ENCODE measurements around the gene CDH22. TPM values are rescaled to one million over a fixed set of nuclear protein-coding genes. Genes with fewer than 3 reads are reported as not detected.

CDH22 gene
- total RNA-seq, 3 donors from 2014 or later (not counting 1 experiment from before 2014, with no cell fraction given), result not detected

- peaks cover 16% of the 10 kb centered on the region for H3K4me1 ChIP-seq (ENCODE audit: control insufficient read depth, insufficient read depth, low read length)
- intact Hi-C loops (cut with micrococcal nuclease), result no loop called here
- H3K27me3 Mint-ChIP-seq (ENCODE audit: low read depth in 2 of 2), result peaks cover 38 to 39% of the 10 kb centered on the region in 2 donors
- no peak overlapping the region for H3K27ac Mint-ChIP-seq
- H3K4me3 Mint-ChIP-seq, result no peak overlapping the region
- H3K27me3 ChIP-seq (ENCODE audit: control insufficient read depth, insufficient read depth, low read length), result peaks cover 7% of the 10 kb centered on the region
- H3K4me3 ChIP-seq (ENCODE audit: low read length), result no peak overlapping the region
- H3K9me3 ChIP-seq (ENCODE audit: control insufficient read depth, insufficient read depth, low read length), result no peaks in the 10 kb centered on the region
- no peak for DNase-seq
- H3K9me3 Mint-ChIP-seq, result no peaks in the 10 kb centered on the region
- TF ChIP-seq CTCF (IDR thresholded peaks at IDR 0.05), result no peak
- no peaks in the 10 kb centered on the region for H3K36me3 Mint-ChIP-seq
- 77% methylated on average over 9 of the region's 9 CpGs for WGBS (ENCODE audit: insufficient coverage)
- no peak for ATAC-seq
- peaks cover 5 to 8% of the 10 kb centered on the region in 2 donors for H3K4me1 Mint-ChIP-seq
- no peaks in the 10 kb centered on the region for H3K36me3 ChIP-seq (ENCODE audit: control insufficient read depth, insufficient read depth, low read length)
- H3K27ac ChIP-seq (ENCODE audit: low read length), result no peak overlapping the region
Measured at GRCh38 chr20:46243707-46244628, 64.3 kb downstream of the CDH22 start.

GRCh38 chr20:46242390-46242789, 65.9 kb downstream of the CDH22 start:
- intact Hi-C loops (cut with micrococcal nuclease), result no loop called here
- Mint-ChIP-seq H3K9me3 (no peaks in the 10 kb centered on the region), H3K27ac (no peak overlapping the region), H3K4me1 (peaks cover 5 to 8% of the 10 kb centered on the region in 2 donors), H3K4me3 (no peak overlapping the region), H3K27me3 (ENCODE audit: low read depth in 2 of 2) (peaks cover 22 to 34% of the 10 kb centered on the region in 2 donors), H3K36me3 (no peaks in the 10 kb centered on the region)
- H3K27me3 ChIP-seq (ENCODE audit: control insufficient read depth, insufficient read depth, low read length), result peaks cover 7% of the 10 kb centered on the region
- no peak overlapping the region for H3K27ac ChIP-seq (ENCODE audit: low read length)
- WGBS (ENCODE audit: insufficient coverage), result 65% methylated on average over 1 of the region's 2 CpGs
- no peaks in the 10 kb centered on the region for H3K9me3 ChIP-seq (ENCODE audit: control insufficient read depth, insufficient read depth, low read length)
- no peak overlapping the region for H3K4me3 ChIP-seq (ENCODE audit: low read length)
- no peaks in the 10 kb centered on the region for H3K36me3 ChIP-seq (ENCODE audit: control insufficient read depth, insufficient read depth, low read length)
- DNase-seq (no peak), ATAC-seq (no peak)
- peaks cover 16% of the 10 kb centered on the region for H3K4me1 ChIP-seq (ENCODE audit: control insufficient read depth, insufficient read depth, low read length)
- no peak for TF ChIP-seq CTCF (IDR thresholded peaks at IDR 0.05)

- H3K27ac ChIP-seq (ENCODE audit: low read length), result no peak overlapping the region
- H3K9me3 ChIP-seq (ENCODE audit: control insufficient read depth, insufficient read depth, low read length), result no peaks in the 10 kb centered on the region
- Mint-ChIP-seq H3K27me3 (ENCODE audit: low read depth in 2 of 2) (peaks cover 13 to 26% of the 10 kb centered on the region in 2 donors), H3K9me3 (no peaks in the 10 kb centered on the region), H3K4me3 (no peak overlapping the region), H3K36me3 (no peaks in the 10 kb centered on the region), H3K4me1 (no peaks in the 10 kb centered on the region), H3K27ac (no peak overlapping the region)
- no peaks in the 10 kb centered on the region for H3K36me3 ChIP-seq (ENCODE audit: control insufficient read depth, insufficient read depth, low read length)
- DNase-seq (no peak), ATAC-seq (no peak)
- TF ChIP-seq CTCF (IDR thresholded peaks at IDR 0.05), result no peak
- WGBS (ENCODE audit: insufficient coverage), result 93% methylated on average over 20 of the region's 22 CpGs
- peaks cover 10% of the 10 kb centered on the region for H3K4me1 ChIP-seq (ENCODE audit: control insufficient read depth, insufficient read depth, low read length)
- H3K4me3 ChIP-seq (ENCODE audit: low read length), result no peak overlapping the region
- no peaks in the 10 kb centered on the region for H3K27me3 ChIP-seq (ENCODE audit: control insufficient read depth, insufficient read depth, low read length)
- intact Hi-C loops (cut with micrococcal nuclease), result no loop called here
Measured at GRCh38 chr20:46240881-46241280, 67.4 kb downstream of the CDH22 start.
